ENCODE results near the gene AMELY.

The AMELY gene, protein sequence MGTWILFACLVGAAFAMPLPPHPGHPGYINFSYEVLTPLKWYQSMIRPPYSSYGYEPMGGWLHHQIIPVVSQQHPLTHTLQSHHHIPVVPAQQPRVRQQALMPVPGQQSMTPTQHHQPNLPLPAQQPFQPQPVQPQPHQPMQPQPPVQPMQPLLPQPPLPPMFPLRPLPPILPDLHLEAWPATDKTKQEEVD

DNA sequence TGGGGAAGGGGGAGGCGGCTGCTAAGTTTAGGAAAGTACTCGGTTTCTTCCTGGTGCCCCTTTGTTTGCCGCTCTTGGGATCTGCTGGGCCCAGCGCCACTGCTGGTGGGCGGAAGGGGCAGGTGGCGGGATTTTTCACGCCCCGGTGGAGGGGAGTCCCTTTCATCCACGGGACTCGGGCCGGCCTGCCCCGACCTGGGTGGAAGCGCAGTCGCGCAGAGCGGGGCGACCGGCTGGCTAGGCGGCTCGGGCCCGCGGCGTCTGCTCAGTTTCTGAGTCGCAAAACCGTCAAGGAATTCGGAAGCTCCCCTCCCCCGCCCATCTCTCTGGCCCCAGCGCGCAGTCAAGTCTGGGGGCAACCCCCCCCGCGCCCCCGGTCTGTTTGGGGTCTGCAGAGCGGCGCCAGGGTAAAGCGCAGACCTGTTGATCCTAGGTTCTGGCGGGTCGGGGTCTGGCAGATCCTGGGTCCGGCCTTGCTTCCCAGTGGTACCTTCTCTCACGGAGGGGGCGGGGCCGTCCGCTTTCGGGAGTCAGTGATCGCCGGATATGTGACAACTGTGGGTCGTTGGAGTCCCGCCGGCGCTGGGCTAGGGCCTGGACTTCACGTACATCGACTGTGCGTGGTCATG is at the start of gene AMELY:
TSS of gene AMELY (minus strand) at position 500 of the 629 bp plus-strand sequence. CDS start 39,144 bp downstream, outside the sequence.
- no peaks in the 10 kb centered on the region for H3K4me1 ChIP-seq
- H3K27ac ChIP-seq: no peak within 1 kb of the TSS
- H3K79me2 ChIP-seq: no peaks in the 10 kb centered on the region
- H3K4me3 ChIP-seq (ENCODE audit: low read depth, low read length): peak within 1 kb of the TSS; percentile 36
- H3K9me3 ChIP-seq (ENCODE audit: control insufficient read depth, low read length): no peaks in the 10 kb centered on the region
- H3K9ac ChIP-seq: no peak within 1 kb of the TSS
- H3K4me2 ChIP-seq (ENCODE audit: low read length): peak within 1 kb of the TSS; percentile 51
- H3K36me3 ChIP-seq (ENCODE audit: control insufficient read depth, insufficient read depth, low read length): no peaks in the 10 kb centered on the region
- H2AFZ ChIP-seq: no peak within 1 kb of the TSS
- no peak for TF ChIP-seq CTCF (IDR thresholded peaks at IDR 0.05)
- H3K27me3 ChIP-seq (ENCODE audit: control insufficient read depth, insufficient read depth, low read length): no peaks in the 10 kb centered on the region

DNA sequence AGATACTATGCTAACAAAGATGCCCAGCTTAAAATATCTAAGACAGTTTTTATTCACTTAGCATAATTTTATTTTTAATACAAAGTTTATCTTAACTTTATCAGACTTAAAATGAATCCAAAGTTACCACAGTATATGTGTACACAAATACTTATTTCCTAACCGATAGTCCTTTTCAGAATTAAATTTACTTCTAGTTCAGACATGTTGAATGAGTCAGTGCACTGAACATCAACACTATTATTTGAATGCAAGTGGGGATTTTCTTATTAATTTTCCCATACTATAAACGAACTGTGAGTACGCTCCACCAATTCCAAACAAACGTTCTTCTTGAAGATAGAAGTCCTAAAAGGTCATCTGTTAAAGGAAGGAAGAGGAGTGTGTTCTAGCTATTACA is 38.4 kb upstream of the AMELY start:
- Histone ChIP-seq H3K4me1 (no peaks in the 10 kb centered on the region), H3K9ac (no peak overlapping the region), H3K27me3 (ENCODE audit: control insufficient read depth, insufficient read depth, low read length) (no peaks in the 10 kb centered on the region), H3K4me2 (ENCODE audit: low read length) (no peak overlapping the region), H3K4me3 (ENCODE audit: low read depth, low read length) (no peak overlapping the region), H2AFZ (no peak overlapping the region), H3K79me2 (no peaks in the 10 kb centered on the region), H3K9me3 (ENCODE audit: control insufficient read depth, low read length) (no peaks in the 10 kb centered on the region), H3K36me3 (ENCODE audit: control insufficient read depth, insufficient read depth, low read length) (no peaks in the 10 kb centered on the region), H3K27ac (no peak overlapping the region)
- TF ChIP-seq CTCF (IDR thresholded peaks at IDR 0.05): no peak

- Histone ChIP-seq H3K9ac (no peak overlapping the region), H3K9me3 (ENCODE audit: control insufficient read depth, low read length) (no peaks in the 10 kb centered on the region), H3K36me3 (ENCODE audit: control insufficient read depth, insufficient read depth, low read length) (no peaks in the 10 kb centered on the region), H3K27me3 (ENCODE audit: control insufficient read depth, insufficient read depth, low read length) (no peaks in the 10 kb centered on the region), H2AFZ (no peak overlapping the region), H3K4me2 (ENCODE audit: low read length) (no peak overlapping the region), H3K4me1 (no peaks in the 10 kb centered on the region), H3K79me2 (no peaks in the 10 kb centered on the region), H3K27ac (no peak overlapping the region), H3K4me3 (ENCODE audit: low read depth, low read length) (no peak overlapping the region)
- no peak for TF ChIP-seq CTCF (IDR thresholded peaks at IDR 0.05)
Measured at GRCh38 chrY:6948378-6948777, 36.8 kb upstream of the AMELY start.

DNA sequence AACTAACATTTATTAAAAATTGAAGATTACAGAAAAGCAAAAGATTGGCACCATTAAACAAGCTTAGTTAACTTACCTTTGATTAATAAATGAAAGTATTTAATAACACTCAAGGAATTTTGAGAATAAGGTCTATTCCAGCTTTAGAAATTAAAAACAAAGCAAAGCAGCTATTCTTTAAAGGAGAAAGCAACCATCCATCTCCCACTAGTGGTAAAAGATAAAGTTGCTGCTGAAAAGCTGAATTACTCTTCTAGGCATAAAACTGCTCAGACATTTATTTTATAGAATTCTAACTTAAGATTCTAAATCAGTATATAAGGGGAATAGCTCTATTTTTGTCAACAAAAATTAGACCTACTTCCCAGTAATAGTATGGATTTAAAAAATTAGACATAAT is 36.1 kb upstream of the AMELY start:
- no peak for TF ChIP-seq CTCF (IDR thresholded peaks at IDR 0.05)
- Histone ChIP-seq H3K36me3 (ENCODE audit: control insufficient read depth, insufficient read depth, low read length) (no peaks in the 10 kb centered on the region), H3K9me3 (ENCODE audit: control insufficient read depth, low read length) (no peaks in the 10 kb centered on the region), H3K79me2 (no peaks in the 10 kb centered on the region), H3K4me3 (ENCODE audit: low read depth, low read length) (no peak overlapping the region), H3K9ac (no peak overlapping the region), H3K4me1 (no peaks in the 10 kb centered on the region), H3K4me2 (ENCODE audit: low read length) (no peak overlapping the region), H2AFZ (no peak overlapping the region), H3K27ac (no peak overlapping the region), H3K27me3 (ENCODE audit: control insufficient read depth, insufficient read depth, low read length) (no peaks in the 10 kb centered on the region)

GRCh38 chrY:6935497-6935896 is 23.9 kb upstream of the AMELY start:
- H2AFZ ChIP-seq: no peak overlapping the region
- no peaks in the 10 kb centered on the region for H3K9me3 ChIP-seq (ENCODE audit: control insufficient read depth, low read length)
- H3K4me2 ChIP-seq (ENCODE audit: low read length): no peak overlapping the region
- no peaks in the 10 kb centered on the region for H3K36me3 ChIP-seq (ENCODE audit: control insufficient read depth, insufficient read depth, low read length)
- TF ChIP-seq CTCF (IDR thresholded peaks at IDR 0.05): no peak
- H3K9ac ChIP-seq: no peak overlapping the region
- H3K4me1 ChIP-seq: no peaks in the 10 kb centered on the region
- H3K27me3 ChIP-seq (ENCODE audit: control insufficient read depth, insufficient read depth, low read length): no peaks in the 10 kb centered on the region
- H3K4me3 ChIP-seq (ENCODE audit: low read depth, low read length): no peak overlapping the region
- H3K27ac ChIP-seq: no peak overlapping the region
- no peaks in the 10 kb centered on the region for H3K79me2 ChIP-seq

Measured in parathyroid adenoma (tissue), 2 donors.